ENCODE measurements around the gene TOP3B. TPM values are rescaled to one million over a fixed set of nuclear protein-coding genes. Genes with fewer than 3 reads are reported as not detected.

TOP3B gene
- total RNA-seq, 6 experiments from 2014 or later = 13.5 to 20.4 (median 15.6) TPM

GRCh38 chr22:21920341-21921183 is 62.0 kb downstream of the TOP3B start:
- no peak overlapping the region for H3K27ac ChIP-seq
- 77% methylated on average over 5 of the region's 16 CpGs for WGBS (ENCODE audit: insufficient coverage, low coverage, low lambda C conversion rate, missing lambda C conversion rate)
- no peaks in the 10 kb centered on the region for H3K4me1 ChIP-seq
- no peak overlapping the region for H3K4me3 ChIP-seq
- H3K27me3 ChIP-seq = no peaks in the 10 kb centered on the region
- DNase-seq (no peak), ATAC-seq (no peak)
- H3K9me3 ChIP-seq = no peaks in the 10 kb centered on the region
- no peaks in the 10 kb centered on the region for H3K36me3 ChIP-seq
- intact Hi-C loops (cut with DNase I) = no loop called here
- no peak for TF ChIP-seq POLR2A (IDR thresholded peaks at IDR 0.05)
- TF ChIP-seq CTCF (IDR thresholded peaks at IDR 0.05) = no peak

- ATAC-seq = no peak
- Histone ChIP-seq H3K4me3 (no peak overlapping the region), H3K27me3 (no peaks in the 10 kb centered on the region), H3K9me3 (no peaks in the 10 kb centered on the region), H3K27ac (no peak overlapping the region), H3K4me1 (no peaks in the 10 kb centered on the region), H3K36me3 (no peaks in the 10 kb centered on the region)
- no peak for TF ChIP-seq CTCF (IDR thresholded peaks at IDR 0.05)
- TF ChIP-seq POLR2A (IDR thresholded peaks at IDR 0.05) = no peak
- WGBS (ENCODE audit: insufficient coverage, low coverage, low lambda C conversion rate, missing lambda C conversion rate) = 74% methylated on average over 5 of the region's 20 CpGs
- intact Hi-C loops (cut with DNase I) = no loop called here
- no peak for DNase-seq
These were observed 62.9 kb downstream of the TOP3B start for GRCh38 chr22:21919526-21920307.

- no peak for ATAC-seq
- H3K27ac ChIP-seq = no peak overlapping the region
- H3K36me3 ChIP-seq = no peaks in the 10 kb centered on the region
- H3K4me3 ChIP-seq = no peak overlapping the region
- no peaks in the 10 kb centered on the region for H3K9me3 ChIP-seq
- TF ChIP-seq CTCF (IDR thresholded peaks at IDR 0.05) = no peak
- TF ChIP-seq POLR2A (IDR thresholded peaks at IDR 0.05) = no peak
- intact Hi-C loops (cut with DNase I) = no loop called here
- H3K4me1 ChIP-seq = no peaks in the 10 kb centered on the region
- no peak for DNase-seq
- WGBS (ENCODE audit: insufficient coverage, low coverage, low lambda C conversion rate, missing lambda C conversion rate) = 89% methylated on average over 7 of the region's 12 CpGs
- no peaks in the 10 kb centered on the region for H3K27me3 ChIP-seq
These were observed 64.0 kb downstream of the TOP3B start for GRCh38 chr22:21918466-21919185.

GRCh38 chr22:21917959-21918261 is 64.7 kb downstream of the TOP3B start:
- H3K4me1 ChIP-seq = no peaks in the 10 kb centered on the region
- intact Hi-C loops (cut with DNase I) = no loop called here
- DNase-seq = no peak
- no peaks in the 10 kb centered on the region for H3K27me3 ChIP-seq
- no peak overlapping the region for H3K4me3 ChIP-seq
- no peak overlapping the region for H3K27ac ChIP-seq
- ATAC-seq = no peak
- WGBS (ENCODE audit: insufficient coverage, low coverage, low lambda C conversion rate, missing lambda C conversion rate) = 80% methylated on average over 1 of the region's 6 CpGs
- H3K9me3 ChIP-seq = no peaks in the 10 kb centered on the region
- H3K36me3 ChIP-seq = no peaks in the 10 kb centered on the region
- no peak for TF ChIP-seq CTCF (IDR thresholded peaks at IDR 0.05)
- TF ChIP-seq POLR2A (IDR thresholded peaks at IDR 0.05) = no peak

Measured in right lobe of liver (tissue), 6 donors.